Measurements from ENCODE around the gene HABP4.

DNA sequence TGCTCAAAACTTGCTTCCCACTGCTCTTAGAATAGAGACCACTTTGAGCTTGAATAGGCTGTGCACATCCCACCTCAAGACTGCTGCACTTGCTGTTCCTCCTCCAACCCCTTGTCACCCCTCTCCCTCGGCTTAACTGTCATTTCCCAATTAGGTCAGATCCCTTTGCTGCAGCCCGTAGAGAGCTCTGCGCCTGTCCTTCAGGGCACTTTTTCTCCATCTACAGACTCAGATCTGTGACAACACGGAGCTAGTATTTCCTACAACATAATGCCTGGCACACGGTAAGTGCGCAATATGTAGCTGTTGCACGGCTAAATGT is 485 bp upstream of the HABP4 start:
- TF ChIP-seq EZH2 (IDR thresholded peaks at IDR 0.05; ENCODE audit: borderline replicate concordance, low read length): no peak
- TF ChIP-seq, protein P1, sequence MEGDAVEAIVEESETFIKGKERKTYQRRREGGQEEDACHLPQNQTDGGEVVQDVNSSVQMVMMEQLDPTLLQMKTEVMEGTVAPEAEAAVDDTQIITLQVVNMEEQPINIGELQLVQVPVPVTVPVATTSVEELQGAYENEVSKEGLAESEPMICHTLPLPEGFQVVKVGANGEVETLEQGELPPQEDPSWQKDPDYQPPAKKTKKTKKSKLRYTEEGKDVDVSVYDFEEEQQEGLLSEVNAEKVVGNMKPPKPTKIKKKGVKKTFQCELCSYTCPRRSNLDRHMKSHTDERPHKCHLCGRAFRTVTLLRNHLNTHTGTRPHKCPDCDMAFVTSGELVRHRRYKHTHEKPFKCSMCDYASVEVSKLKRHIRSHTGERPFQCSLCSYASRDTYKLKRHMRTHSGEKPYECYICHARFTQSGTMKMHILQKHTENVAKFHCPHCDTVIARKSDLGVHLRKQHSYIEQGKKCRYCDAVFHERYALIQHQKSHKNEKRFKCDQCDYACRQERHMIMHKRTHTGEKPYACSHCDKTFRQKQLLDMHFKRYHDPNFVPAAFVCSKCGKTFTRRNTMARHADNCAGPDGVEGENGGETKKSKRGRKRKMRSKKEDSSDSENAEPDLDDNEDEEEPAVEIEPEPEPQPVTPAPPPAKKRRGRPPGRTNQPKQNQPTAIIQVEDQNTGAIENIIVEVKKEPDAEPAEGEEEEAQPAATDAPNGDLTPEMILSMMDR (IDR thresholded peaks at IDR 0.05; ENCODE audit: low read length): no peak
